Measurements from ENCODE around the gene CT45A8.
"Not testable (repeated sequence)": the region's sequence is repeated elsewhere in the genome, so short reads cannot be mapped to it uniquely, and the experiment has no call there.

CT45A8 gene

GRCh38 chrX:135854438-135854837 is at the start of gene CT45A8:
Gene CT45A8 (minus strand): TSS chrX:135854538. CDS start chrX:135850783, 3,755 bp downstream.
- not testable (repeated sequence) for DNase-seq

- DNase-seq: no peak
These were observed 39.0 kb upstream of the CT45A8 start, which contains the start of the genes CT45A10 and SAGE1 for GRCh38 chrX:135893294-135893817. Gene CT45A10 (minus strand): TSS chrX:135893444. CDS start chrX:135885344, 8,100 bp downstream. Gene SAGE1 (plus strand): TSS chrX:135893716. CDS start chrX:135896243, 2,527 bp downstream.

- no peak for DNase-seq
These were observed 38.4 kb upstream of the CT45A8 start for GRCh38 chrX:135892781-135893180.

GRCh38 chrX:135890087-135890585 is 35.8 kb upstream of the CT45A8 start:
- no peak for DNase-seq

GRCh38 chrX:135888976-135889375 is 34.6 kb upstream of the CT45A8 start:
- peak in 1 of 4 experiments; percentile 1 for DNase-seq

- not testable (repeated sequence) for DNase-seq
These were observed 33.9 kb upstream of the CT45A8 start for GRCh38 chrX:135888230-135888629.

- DNase-seq: not testable (repeated sequence)
These were observed 28.4 kb upstream of the CT45A8 start for GRCh38 chrX:135882741-135883140.

GRCh38 chrX:135871712-135872111 is 17.4 kb upstream of the CT45A8 start, which contains the start of gene CT45A9:
Gene CT45A9 (minus strand): TSS chrX:135871812. CDS start chrX:135868061, 3,751 bp downstream.
- not testable (repeated sequence) for DNase-seq

- DNase-seq: not testable (repeated sequence)
These were observed 17.2 kb downstream of the CT45A8 start, which contains the start of gene CT45A7 for GRCh38 chrX:135837180-135837579. Gene CT45A7 (minus strand): TSS chrX:135837280. CDS start chrX:135833533, 3,747 bp downstream.

GRCh38 chrX:135819912-135820311 is 34.4 kb downstream of the CT45A8 start, which contains the start of gene CT45A2:
Gene CT45A2 (minus strand): TSS chrX:135820012. CDS start chrX:135816265, 3,747 bp downstream.
- not testable (repeated sequence) for DNase-seq

- not testable (repeated sequence) for DNase-seq
These were observed 51.7 kb downstream of the CT45A8 start, which contains the start of gene CT45A6 for GRCh38 chrX:135802687-135803086. Gene CT45A6 (minus strand): TSS chrX:135802787. CDS start chrX:135798993, 3,794 bp downstream.

All from activated CD4-positive, CD25-positive, alpha-beta regulatory T cell (primary cell).